Fibroblast of skin of back (primary cell): Measurements from ENCODE around the gene ZNF333.
"Not testable (repeated sequence)": the region's sequence is repeated elsewhere in the genome, so short reads cannot be mapped to it uniquely, and the experiment has no call there.

Experiments used
- DNase-seq: peaks from one replicate; pipeline ENCODE4 v3.0.0-alpha.2; 2013

ZNF333 gene

DNA sequence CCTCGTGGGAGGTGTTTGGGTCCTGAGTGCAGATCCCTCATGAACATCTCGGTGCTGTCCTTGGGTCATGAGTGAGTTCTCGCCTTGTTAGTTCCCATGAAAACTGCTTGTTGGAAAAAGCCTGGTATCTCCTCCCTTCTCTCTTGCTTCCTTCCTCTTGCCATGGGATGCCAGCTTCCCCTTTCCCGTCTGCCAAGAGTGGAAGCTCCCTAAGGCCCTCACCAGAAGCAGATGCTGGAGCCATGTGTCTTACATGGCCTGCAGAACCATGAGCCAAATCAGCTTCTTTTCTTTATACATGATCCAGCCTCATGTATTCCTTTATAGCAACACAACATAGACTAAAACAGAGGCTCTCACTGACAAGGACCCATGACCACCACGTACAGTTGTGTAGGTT, 80.3 kb downstream of the ZNF333 start:
- no peak for DNase-seq

- DNase-seq: no peak
These were observed 81.3 kb downstream of the ZNF333 start for GRCh38 chr19:14770944-14771839.

DNA sequence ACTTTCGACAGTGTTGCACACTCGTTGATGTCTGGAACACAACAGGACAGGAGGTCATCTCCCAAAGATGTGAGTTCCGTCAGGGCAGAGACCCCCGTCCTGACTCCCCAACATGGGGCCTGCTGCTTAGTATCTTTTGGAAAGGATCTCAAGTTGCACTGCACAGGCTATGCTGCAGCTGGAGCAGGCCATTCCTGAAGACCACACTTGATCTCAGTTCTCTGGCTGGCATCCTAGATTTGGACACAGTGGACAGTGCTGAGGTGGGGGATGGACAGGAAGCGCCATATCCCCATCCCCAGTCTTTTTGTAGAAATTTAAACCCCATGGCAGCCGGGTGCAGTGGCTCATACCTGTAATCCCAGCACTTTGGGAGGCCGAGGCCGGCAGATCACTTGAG, 82.6 kb downstream of the ZNF333 start:
- no peak for DNase-seq

GRCh38 chr19:14772995-14773394, 83.1 kb downstream of the ZNF333 start:
- no peak for DNase-seq

DNA sequence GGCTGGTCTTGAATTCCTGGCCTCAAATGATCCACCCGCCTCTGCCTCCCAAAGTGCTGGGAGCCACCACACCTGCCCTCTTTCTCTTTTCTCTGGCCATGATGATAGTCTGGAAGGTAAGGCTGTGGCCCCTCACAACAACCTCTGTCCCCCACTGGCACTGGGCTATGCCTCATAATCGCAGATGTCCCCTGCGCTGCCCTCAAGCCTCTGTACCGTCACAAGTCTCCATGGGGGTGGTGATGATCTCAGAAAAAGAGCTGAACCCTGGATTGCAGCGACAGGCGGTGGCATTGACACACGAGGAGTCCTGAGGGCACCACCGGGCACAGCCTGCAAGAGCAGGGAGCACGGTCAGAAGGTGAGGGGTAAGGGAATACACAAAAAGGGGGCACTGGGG, 83.9 kb downstream of the ZNF333 start:
- DNase-seq: not testable (repeated sequence)

GRCh38 chr19:14774373-14774772, 84.5 kb downstream of the ZNF333 start:
- DNase-seq: no peak

DNA sequence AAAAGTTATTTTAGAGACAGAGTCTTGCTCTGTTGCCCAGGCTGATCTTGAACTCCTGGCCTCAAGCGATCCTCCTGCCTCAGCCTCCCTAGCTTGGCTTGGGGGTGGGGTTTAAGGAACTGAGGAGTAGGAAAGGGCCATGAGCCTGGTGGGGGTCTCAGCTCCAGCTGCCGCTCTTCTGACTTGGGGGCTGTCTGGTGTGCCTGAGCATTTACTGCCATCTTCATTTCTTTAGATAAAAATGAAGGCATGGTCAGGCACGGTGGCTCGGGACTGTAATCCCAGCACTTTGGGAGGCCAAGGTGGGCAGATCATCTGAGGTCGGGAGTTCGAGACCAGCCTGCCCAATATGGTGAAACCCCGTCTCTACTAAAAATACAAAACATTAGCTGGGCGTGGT, 85.5 kb downstream of the ZNF333 start:
- DNase-seq: not testable (repeated sequence)

- no peak for DNase-seq
These were observed 86.2 kb downstream of the ZNF333 start for GRCh38 chr19:14775869-14776586.

- DNase-seq: not testable (repeated sequence)
These were observed 87.8 kb downstream of the ZNF333 start for GRCh38 chr19:14777645-14778044.

DNA sequence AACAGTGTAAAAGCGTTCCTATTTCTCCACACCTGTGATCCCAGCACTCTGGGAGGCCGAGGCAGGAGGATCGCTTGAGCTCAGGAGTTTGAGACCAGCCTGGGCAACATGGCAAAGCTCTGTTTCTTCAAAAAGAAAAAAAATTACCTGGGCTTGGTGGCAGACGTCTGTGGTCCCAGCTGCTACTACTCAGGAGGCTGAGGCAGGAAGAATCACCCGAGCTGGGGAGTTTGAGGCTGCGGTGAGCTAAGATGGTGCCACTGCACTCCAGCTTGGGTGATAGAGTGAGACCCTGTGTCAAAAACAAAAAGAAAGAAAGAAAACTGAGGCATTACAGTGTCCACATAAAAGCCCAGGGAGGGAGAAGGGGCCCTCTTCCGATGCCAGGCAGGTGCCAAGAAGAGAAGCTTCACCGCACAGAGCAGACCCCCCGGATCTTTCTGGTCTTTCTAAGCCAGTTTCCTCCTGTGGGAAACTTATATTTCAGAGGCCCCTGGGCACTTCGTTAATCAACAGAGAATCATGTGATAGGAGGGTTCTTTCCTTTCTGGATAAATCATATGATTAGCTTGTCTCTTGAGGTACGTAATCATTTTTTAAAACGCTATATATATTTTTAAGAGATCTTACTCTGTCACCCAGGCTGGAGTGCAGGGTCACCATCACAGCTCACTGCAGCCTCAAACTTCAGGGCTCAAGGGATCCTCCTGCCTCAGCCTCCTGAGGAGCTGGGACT, 88.4 kb downstream of the ZNF333 start, which contains the start of gene ADGRE2:
Gene ADGRE2 (minus strand): TSS at position 451 of the 736 bp plus-strand sequence. CDS start 1,804 bp downstream, outside the sequence.
- not testable (repeated sequence) for DNase-seq

DNA sequence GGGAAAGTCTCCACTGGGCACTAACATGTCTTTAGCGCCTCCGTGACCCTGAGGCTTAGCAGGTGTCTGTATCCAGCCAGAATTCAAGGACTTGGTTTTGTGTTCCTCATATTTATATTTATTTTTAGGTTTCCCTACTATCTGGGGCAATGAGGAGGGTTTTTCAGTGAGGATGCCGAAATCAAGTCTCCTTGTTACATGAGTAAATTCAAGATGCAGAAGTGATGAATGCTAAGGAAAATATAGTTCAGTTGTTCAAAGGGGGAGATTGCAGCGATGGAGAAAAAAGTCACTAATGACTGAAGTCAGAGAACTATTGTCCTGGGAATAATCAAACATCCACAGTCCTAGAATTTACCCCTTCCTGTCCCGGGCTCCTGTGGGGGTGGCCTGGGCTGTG, 89.3 kb downstream of the ZNF333 start:
- no peak for DNase-seq

GRCh38 chr19:14780622-14781225, 90.9 kb downstream of the ZNF333 start:
- not testable (repeated sequence) for DNase-seq

DNA sequence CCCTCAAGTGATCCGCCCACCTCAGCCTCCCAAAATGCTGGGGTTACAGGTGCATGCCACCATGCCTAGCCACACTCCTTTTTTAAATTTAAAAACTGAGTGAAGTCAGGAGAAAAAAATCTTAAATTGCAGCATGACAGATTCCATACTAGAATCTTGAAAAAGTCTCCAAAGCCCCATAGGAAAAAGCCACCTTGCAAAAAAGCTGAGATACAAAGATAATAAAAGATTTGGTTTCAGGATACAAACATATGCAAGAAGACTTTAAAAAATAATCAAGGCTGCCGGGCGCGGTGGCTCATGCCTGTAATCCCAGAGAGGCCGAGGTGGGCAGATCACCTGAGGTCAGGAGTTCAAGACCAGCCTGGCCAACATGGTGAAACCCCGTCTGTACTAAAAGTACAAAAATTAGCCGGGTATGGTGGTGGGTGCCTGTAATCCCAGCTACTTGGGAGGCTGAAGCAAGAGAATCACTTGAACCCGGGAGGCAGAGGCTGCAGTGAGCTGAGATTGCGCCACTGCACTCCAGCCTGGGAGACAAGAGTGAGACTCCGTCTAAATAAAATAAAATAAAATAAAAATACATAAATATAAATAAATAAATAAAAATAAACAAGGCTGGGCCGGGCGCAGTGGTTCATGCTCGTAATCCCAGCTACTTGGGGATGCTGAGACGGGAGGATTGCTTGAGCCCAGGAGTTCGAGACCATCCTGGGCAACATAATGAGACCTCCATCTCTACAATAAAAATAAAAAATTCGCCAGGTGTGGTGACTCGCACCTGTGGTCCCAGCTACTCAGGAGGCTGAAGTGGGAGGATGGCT, 92.1 kb downstream of the ZNF333 start:
- not testable (repeated sequence) for DNase-seq

DNA sequence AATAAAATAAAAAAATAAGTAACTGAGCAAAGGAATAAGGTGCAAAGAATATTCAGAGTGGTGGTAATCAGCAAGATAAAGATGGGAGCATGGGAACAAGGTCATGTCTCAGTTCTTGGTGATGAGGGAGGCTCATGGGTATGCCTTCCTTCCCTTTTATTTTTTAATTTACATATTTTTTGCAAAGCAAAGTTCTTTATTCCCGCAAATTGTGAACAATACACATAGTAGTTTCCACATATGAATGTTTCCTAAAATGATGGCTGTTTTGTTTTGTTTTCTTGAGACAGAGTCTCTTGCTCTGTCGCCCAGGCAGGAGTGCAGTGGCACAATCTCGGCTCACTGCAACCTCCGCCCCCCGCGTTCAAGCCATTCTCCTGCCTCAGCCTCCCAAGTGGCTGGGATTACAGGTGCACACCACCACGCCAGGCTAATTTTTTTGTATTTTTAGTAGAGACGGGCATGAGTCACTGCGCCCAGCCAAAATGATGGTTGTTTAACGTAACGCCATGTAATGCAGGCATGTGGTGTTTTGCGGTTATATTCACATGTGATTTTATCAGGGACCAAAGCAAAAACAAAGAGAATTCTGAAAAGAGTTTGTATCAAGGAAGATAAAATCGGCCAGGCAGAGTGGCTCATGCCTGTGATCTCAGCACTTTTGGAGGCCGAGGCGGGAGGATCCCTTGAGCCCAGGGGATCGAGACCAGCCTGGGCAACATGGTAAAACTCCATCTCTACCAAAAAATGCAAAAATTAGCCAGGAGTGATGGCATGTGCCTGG, 93.0 kb downstream of the ZNF333 start:
- DNase-seq: no peak
